HG03103 (cell line): ENCODE measurements around the gene MSI2.
A peak's percentile ranks its signal among the peaks of the same experiment; 100 is the strongest.

Source experiments
- ATAC-seq: cut with Tn5 transposase; IDR thresholded peaks from one replicate; pipeline ENCODE4 v1.9.1; 2021; ENCODE audit warnings: low read depth; ENCODE audit not compliant: unreplicated experiment

The MSI2 gene

DNA sequence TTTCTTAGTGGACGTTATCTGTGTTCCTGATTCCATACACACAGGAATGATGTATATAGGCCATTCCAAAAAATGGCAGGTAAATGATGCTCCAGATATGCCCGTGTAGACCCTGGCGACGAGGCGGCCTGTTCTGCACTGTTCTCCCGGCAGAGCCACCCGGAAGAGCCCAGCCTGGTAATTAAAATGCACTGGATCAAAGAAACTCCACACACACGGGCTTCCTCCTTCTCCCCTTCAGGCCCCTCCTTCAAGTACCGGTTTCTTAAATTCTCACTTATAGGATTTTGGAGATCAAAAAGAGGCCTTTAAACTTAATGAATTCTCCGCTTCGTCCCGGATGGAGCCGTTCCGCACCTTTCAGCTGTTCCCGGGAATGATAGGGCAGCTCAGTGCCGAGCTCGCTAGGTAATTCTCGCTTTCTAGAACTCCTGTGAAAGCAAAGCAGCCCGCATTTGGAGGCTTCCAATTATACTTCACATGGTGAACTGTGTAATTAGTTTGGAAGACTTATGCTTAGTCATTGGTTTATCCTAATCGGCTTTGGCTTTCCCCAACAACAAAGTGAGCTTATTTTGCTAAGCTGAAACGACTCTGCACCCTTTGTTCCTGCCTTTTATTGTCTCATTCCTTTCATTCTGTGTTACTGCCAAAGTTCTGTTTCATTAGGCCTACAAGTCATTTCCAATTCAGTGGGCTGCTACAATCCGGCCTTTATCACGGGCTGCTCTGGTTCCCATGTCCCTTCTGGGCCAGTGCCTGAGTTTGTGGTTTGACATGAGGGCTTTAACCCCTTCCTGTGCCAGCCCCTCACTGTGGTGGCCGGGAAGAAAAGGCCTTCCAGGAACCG is 150.0 kb downstream of the MSI2 start:
- ATAC-seq = no peak

DNA sequence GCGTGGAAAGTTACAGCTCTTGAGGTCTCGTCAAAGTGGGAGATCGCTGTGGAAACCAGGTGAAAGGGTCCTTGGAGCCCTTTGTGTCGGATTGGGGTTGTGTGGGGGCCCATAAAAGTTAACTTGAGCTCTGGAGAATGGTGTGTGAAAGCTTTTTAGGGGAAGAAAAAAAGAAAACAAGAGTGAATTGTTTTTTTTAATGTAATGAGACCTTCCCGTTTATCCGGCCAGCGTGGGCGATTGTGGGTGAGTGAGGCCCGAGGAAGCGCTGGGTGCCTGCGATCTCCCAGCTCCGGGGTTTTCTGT is 150.6 kb downstream of the MSI2 start:
- no peak for ATAC-seq

DNA sequence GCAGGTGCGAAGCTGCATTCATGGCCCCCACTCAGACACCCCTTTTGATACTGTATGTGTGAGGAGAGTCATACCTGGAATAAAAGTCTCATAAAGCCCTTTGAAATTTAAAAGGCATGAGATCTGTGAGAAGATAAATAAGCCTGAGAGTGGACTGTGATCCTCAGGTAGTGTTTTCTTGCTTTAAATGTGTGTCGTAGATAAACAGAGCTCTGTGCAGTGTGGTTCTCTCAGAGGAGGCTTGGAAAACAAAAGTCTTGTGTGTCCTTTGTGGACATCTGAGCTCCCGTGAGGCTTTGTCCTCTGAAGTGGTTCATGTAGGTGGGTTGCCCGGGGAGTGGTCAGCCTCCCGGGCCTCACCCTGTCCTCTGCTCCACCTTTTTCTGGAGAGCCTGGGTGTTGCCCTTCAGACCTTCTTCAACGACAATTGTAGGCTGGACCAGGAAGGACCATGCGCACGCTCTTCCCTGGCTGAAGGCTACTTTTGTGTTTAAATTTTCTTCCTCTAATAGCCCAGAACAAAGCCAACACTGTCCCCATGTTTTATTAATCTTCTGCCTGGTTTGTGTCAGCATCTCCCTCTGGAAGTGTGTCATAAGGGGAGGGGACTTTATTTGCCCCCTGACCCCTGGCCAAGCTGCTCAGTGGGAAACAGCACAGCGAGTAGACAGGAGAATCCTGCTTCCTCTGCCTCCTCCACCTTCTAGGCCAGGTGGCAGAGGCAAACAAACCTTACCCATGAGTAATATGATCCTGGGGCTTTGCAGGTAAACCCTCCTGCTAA is 151.2 kb downstream of the MSI2 start:
- ATAC-seq = no peak

DNA sequence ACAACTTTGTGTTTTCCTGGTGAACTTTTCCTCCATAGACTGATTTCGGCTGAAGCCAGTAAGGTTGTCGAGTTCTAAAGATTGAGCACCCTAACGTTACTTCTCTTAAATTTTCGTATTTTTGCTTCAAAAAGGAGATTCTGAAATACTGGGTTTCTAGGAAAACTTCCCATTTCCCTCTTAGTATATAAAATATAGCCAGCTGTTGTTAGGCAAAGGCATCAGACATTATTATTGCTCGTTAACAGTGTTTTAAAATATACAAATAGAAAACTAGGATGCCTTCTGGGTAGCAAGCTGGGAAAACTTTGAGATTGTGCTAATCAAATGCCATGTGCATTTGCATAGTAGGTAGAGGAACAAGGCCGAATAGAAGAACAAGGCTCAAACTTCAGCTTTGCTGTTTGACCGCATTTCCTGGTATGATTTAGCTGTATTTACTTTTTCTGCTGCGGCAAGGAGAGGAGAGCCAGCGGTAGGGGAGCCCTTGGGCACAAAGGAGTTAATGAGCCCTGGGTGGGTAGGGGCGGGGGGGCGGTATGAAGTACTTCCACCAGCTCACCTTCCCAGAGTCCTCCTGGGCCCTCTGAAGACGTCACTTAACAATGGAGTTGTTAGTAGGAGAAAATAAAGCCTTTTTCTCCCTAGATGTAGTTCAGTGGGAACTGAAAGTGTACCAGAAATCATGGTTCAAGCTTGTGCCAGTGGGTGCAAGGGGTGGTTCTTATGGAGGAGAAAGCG is 151.9 kb downstream of the MSI2 start:
- ATAC-seq = peak; percentile 68

DNA sequence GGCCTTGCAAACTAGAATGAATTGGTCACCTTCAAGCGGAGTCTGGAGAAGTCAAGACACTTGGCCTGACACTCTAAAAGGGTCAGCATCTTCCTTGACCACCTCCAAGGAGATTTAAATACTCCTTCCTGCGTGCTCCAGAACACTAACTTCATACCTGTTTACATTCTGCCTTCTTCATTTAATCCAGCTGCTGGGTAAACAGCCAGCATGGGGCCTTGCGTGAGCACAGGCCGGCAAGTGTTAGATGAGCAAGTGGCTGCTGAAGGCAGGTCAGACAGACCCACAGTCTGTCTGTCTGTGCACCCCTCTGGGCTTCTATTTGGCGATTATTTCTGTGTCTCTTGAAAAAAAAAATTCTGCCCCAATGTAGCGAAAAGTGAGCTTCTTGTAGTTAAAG is 153.8 kb downstream of the MSI2 start:
- ATAC-seq = no peak

DNA sequence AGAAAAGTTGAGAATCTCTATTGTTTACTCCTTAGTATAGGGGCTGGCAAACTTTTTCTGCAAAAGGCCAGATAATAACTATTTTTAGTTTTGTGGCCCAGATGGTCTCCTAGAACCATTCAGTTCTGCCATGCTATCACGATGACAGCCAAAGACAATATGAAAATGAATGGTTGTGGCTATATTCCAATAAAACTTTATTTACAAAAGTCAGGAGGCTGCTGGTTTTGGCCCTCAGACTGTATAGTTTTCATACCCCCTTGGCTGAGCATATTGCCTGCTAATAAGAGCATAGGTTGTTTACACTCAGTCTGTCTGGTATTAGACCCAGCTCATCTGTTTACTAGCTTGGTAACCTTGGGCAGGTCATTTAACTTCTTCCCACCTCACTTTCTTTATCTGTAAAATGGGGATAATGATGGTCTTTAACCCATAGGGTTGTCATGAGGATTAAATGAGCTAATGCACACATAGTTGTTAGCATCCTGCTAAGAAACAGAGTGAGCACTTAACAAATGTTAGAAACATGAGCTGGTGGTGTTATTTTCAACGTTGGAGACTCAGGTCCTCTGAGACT is 156.3 kb downstream of the MSI2 start:
- no peak for ATAC-seq

DNA sequence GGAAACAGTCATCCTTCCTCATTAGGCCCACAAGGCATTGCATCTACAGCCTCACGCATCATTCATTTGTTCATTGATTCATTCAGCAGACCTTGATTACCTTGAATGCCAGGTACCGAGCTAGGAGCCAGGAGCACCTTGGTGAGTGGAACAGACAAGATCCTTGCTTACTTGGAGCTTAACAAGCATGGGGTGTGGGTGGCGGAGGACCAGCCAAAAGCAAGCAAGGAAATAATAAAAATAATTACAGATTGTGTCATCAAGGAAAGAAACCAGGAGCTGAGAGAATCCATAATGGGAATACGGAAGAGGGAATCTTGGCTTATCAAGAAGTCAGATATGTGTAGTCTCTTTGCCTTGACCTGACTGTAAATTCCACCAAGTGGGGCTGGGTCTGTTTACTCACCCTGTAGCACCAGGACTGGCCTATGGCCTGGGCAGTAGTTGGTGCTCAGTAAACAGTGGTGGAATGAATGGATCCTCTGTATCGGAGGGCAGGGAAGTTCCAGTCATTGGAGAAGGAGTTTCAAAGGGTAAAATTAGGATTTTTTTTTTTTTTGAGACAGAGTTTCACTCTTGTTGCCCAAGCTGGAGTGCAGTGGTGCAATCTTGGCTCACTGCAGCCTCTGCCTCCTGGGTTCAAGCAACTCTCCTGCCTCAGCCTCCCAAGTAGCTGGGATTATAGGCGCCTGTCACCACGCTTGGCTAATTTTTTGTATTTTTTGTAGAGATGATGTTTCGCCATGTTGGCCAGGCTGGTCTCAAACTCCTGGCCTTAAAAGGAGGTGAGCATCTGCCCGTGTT is 157.7 kb downstream of the MSI2 start:
- no peak for ATAC-seq

DNA sequence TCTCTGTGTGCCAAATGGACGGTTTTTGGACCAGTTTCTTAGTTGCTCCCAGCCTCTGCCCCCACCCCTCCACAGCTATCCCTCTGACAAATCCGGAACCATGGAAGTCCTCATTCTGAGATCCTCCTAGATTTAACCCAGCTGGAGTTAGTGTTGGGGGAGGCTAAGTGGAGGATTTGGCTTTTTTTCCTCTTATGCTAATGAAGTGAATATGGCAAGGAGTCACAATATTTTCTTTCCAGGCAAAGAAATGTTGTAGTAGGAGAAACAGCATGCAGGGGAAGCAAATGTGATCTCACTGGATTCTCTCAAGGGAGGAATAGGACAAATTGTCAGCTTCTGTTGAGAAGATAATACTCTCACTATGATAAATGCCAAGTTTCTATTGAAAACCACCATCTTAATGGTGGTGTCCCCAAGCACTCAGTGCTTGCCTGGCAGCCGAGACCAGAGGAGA is 159.5 kb downstream of the MSI2 start:
- no peak for ATAC-seq

DNA sequence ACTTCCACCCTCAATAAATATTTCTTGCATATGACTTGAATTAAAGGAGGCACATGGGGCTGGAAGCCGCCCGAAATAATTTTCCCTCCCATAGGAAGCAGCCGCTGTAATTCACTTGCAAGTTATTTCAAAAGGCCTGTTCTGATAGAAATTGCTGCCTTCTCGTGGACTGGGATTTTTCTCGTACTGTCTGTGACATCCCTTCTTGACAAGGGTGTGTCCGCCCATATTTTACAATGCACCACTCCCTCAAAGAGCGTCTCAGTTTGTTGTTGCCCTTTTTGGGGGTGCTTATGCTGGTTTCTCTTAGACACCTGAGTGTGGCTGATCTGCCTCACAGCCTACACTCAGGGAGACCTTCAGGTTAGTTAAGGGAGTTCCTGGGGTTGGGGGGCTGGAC is 160.0 kb downstream of the MSI2 start:
- ATAC-seq = no peak

DNA sequence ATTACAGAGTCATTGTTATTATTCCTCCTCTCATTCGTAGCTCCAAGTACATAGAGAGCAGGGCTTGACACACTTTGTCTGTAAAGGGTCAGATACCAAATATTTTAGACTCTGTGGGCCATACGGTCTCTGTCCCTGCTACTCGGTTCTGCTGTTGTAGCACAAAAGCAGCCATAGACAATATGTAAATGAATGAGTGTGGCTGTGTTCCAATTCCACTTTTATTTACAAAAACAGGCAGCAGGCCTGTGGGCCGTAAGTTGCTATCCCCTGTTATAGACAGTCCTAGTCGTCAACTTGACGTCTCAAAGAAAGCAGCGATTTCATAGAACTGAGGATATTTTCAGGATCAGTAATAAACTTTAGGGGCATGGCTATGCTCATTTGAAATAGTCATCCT is 161.6 kb downstream of the MSI2 start:
- ATAC-seq = no peak

DNA sequence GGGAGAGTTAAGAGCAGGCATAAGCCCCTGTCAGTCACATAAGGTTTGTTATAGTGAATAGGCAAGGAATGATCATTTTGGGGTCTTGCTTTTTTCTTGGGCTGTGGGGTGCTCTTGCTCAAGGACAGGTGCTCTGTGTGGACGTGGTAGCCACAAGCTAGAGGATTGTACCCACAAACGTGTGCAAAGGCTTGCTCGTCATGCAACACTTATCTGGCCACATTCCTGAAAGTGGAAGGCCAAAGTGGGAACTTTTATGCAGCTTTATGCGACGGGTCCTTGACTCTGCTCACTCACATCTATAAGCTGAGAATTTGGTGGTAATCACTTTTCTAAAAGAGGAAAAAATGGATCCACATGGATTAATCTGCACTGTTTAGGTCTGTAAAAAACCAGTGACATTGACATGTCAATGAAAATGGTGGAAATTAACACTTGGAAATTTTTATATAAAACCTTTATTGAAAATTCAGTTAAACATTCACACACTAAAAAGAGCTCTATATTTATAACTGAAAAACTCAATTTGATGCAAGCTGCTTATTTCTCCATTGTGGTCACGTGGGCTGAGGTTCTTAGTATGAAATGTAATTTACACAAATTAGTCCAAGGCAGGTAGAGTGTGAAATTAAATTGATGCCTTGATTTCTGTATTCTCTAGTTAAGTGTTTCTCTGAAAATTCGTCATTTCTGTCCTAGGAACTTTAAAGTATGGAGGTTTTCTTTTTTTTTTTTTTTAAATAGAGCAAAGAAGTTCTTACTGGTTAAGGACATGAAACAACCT is 162.3 kb downstream of the MSI2 start:
- no peak for ATAC-seq

DNA sequence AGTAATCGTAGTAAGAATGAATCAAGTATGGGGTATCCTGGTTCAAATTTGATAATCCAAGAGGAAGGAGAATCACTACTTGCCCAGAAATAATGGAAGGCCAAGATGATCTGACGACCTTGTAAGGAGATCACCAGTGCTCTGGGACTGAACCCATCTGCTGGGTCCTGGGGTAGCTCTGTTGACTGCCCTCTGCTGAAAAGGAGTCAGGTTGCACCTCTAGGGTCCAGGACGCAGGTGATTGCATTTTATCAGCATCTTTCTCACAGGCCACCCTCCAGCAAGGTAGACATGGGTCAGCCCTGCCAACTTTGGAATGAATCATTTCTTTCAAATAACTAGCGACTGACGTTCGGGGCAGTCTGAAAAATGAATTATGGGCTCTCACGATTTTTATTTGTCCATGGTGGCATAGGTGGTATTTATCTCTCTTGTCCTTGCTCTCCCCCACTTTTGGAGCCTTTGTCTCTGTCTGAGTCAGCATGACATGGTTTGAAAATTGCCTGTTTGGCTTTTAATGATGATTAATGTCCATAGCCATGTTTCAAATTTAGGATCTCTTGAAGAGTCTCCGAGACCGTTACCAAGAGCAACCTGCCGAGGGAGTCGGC is 163.7 kb downstream of the MSI2 start:
- ATAC-seq = no peak

DNA sequence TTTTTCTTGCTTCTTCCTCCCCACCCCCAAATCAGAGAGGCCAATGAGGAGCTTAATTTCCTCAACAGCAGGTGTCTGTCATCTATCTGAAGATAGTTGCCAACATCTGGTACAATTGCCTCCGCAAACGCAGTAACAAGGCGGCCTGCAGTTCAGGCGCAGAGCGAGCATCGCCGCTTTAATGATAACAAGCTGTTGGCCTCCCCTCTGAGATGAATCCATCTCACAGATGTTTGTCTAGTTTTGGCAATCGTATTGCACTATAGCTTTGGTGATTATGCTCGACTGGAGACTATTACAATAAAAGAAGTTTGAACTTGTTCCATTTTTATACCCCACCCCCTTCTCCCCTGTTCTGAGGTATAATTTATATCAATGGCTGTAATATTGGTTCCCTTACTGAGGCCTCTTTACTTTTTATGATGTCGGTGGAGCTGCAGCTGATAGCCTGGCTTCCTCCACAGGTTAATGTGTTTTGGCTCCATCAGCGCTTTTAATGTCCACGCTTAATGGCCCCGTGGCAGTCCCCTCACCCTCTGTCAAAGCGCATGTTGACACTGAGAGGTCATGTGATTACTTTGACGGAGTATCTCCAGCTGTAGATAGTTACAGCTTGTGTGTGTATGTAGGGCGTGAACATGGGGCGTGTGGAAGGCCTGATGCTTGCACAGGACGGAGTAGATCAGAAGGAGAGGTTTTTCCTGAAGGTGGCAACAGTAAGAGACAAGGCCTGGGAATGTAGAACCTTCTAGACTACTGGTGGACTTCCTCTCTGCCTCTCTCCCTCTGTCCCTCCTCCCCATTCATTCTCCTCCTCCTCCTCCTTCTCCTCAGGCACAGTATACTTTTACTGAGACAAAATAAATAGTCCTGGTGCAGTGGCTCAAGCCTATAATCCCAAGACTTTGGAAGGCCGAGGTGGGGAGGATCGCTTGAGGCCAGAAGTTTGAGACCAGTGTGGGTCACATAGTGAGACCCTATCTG is 164.7 kb downstream of the MSI2 start:
- no peak for ATAC-seq

DNA sequence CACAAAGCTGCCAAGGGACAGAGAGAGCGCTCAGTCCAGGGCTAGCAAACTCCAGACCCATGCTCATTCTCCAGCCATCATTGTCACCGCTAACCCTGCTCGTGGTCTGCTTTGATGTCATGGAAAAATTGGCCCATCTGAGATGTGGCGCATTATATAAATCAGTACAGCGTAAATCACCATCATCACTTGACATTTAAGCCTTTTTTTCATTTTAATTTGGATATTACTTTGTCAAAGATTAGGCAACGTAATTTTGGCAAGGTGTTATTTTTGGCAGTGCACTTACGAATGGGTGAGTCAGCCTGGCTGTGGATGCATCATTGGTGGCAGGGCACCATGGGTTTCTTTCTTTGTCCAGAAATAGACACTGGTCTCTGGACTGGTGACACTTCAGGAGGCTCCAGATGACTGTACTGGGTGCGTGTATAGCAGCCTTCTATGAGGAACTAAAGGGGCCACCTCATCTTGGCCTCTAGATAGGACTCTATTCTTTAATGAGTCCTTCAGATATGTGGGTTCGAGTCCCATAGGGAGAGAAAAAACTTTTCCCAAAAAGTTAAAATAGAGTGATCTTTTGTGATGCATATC is 166.3 kb downstream of the MSI2 start:
- ATAC-seq = no peak

DNA sequence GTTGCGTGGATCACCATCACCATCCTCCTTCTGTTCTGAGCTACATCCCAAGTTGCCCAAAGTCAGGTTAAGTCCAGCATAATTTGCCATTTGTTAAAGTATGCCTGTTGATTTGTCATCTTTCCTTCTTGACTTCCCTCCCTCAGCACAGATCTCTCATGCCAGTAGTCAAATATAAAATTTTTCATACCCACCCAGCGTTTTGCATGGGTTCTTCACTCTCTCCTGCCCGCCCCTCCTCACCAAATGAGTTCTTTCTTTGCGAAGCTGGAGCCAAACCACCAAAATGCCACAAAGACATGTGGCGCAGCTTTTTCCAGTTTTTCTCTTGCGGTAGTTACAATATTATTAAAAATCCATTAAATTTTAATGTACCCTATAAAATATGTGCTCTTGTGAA is 167.2 kb downstream of the MSI2 start:
- ATAC-seq = no peak

DNA sequence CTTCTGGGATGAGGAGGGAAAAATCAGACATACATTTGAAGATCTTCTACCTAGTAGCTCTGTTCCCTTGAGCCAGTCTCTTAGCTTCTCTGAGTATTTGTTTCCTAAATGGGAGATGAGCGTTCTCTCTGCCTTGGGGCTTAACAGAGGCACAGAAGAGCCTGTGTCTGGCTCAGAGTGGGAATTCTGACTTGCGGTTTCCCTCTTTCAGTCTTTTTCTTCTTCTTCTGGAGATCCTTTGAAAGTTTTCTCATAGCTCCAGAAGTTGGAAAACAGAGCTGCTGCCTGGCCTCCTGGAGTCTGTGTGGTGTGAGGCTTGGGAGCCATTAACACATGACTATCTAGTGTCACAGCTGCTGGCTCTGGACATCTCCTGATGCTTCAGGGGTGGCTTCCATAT is 167.9 kb downstream of the MSI2 start:
- ATAC-seq = no peak

DNA sequence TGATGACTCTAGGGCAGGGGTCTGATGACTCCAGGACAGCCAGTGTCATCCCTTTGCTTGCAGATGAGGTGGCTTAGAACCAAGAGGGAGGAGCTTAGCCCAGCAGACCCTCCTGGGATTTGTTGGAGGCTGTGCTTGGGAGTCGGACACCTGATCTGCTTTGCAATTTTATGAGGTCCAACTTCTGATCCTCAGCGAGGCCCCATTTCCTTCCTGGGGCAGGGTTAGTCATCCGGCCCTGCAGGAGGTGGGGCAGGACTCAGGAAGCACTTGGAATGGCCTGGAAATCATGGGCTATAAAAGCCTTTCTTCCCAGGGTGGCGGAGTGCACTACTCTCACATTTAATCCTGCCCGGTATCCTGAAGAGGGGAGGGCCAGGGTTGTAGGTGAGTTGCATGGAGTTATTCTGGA is 168.5 kb downstream of the MSI2 start:
- no peak for ATAC-seq
